MM.1S (cell line): Measurements from ENCODE around the gene ZC3H12C.

Experiments
- CTCF ChIP-seq: fragments of 300-600 bp; sonication (generic); IDR thresholded peaks from 2 replicates; pipeline ENCODE4 v1.5.1; 2016; ENCODE audit warnings: antibody characterized with exemption, low read length, mixed read lengths
- EZH2 ChIP-seq: fragments of 300-600 bp; sonication (generic); optimal IDR thresholded peaks from 2 replicates; pipeline ENCODE3; 2017; ENCODE audit warnings: low read depth, mild to moderate bottlenecking, antibody characterized with exemption, low read length, mixed read lengths

DNA sequence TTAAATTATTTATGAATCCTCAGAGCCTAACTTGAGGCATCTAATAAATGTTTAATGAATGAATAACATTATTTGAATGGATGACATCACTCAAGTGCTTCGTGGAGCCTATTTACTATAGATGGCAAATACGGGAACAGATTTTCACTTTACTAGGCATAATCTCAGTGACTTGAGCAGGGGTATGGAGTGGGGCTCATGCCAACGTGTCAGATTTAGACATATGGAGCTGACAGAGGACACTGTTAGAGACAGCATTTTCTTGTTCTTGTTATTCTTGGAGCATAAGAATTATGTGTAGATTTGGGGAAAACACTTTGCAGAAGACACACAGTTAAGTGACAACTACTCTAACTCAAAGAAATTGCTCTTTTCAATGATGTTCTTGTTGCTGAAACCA, 124.7 kb downstream of the ZC3H12C start:
- TF ChIP-seq CTCF (no peak), EZH2 (no peak)
